HCT116 (cell line): ENCODE measurements around the gene ARMH1.

ENCODE experiments used
- ATF3 ChIP-seq: IDR thresholded peaks from 2 replicates; pipeline ENCODE4 v1.6.1; 2012
- CTCF ChIP-seq, 3 experiments: fragments of 200-600 bp in 1 of 3; sonication (generic) in 1 of 3; IDR thresholded peaks in 2 of 3; conservative IDR thresholded peaks in 1 of 3; 2 replicates each; pipeline ENCODE4 v1.5.1; 2012 to 2017; ENCODE audit warnings: low read depth in 2 of 3, low read length in 2 of 3, antibody characterized with exemption in 1 of 3, borderline replicate concordance in 1 of 3, control low read depth in 1 of 3, mild to moderate bottlenecking in 1 of 3, mixed read lengths in 1 of 3, mixed run types in 1 of 3, moderate library complexity in 1 of 3; ENCODE audit not compliant: insufficient read depth in 1 of 3
- EGR1 ChIP-seq: IDR thresholded peaks from 2 replicates; pipeline ENCODE4 v1.6.1; 2012; ENCODE audit warnings: low read depth
- EZH2 ChIP-seq: fragments of 200-600 bp; sonication (generic); IDR thresholded peaks from 2 replicates; pipeline ENCODE4 v1.6.1; 2017; ENCODE audit warnings: antibody characterized with exemption, mixed run types
- EZH2phosphoT487 ChIP-seq: fragments of 200-600 bp; IDR thresholded peaks from 2 replicates; pipeline ENCODE4 v1.6.1; 2018; ENCODE audit warnings: antibody characterized with exemption, borderline replicate concordance
- JUND ChIP-seq: IDR thresholded peaks from 2 replicates; pipeline ENCODE4 v1.6.1; 2012
- POLR2A ChIP-seq: IDR thresholded peaks from 2 replicates; pipeline ENCODE4 v1.7.0; 2011; ENCODE audit warnings: borderline replicate concordance; ENCODE audit not compliant: insufficient read depth, insufficient read length; ENCODE audit errors: extremely low read depth
- POLR2AphosphoS5 ChIP-seq: IDR thresholded peaks from 2 replicates; pipeline ENCODE4 v1.6.1; 2011; ENCODE audit warnings: mild to moderate bottlenecking, low read depth, low read length, moderate library complexity
- RAD21 ChIP-seq: IDR thresholded peaks from 2 replicates; pipeline ENCODE4 v1.6.1; 2012; ENCODE audit warnings: low read depth, mild to moderate bottlenecking
- SP1 ChIP-seq: IDR thresholded peaks from 2 replicates; pipeline ENCODE4 v1.6.1; 2012; ENCODE audit warnings: low read depth
- SRF ChIP-seq: IDR thresholded peaks from 2 replicates; pipeline ENCODE4 v1.6.1; 2012; ENCODE audit warnings: low read depth
- ZFX ChIP-seq: fragments of 450-650 bp; IDR thresholded peaks from 2 replicates; pipeline ENCODE4 v1.6.1; 2017

- TF ChIP-seq CTCF (IDR thresholded peaks at IDR 0.05 in 2 of 3, conservative IDR thresholded peaks at IDR 0.05 in 1 of 3; ENCODE audit: borderline replicate concordance in 1 of 3, insufficient read depth in 1 of 3, low read depth in 2 of 3, low read length in 2 of 3) (no peak), POLR2A (no peak), EGR1 (no peak), SP1 (no peak), EZH2phosphoT487 (no peak), SRF (no peak), RAD21 (no peak), JUND (no peak), POLR2AphosphoS5 (no peak), EZH2 (no peak), ZFX (no peak), ATF3 (no peak)
Observed at GRCh38 chr1:44628962-44629756, 45.4 kb upstream of the ARMH1 start.
